ENCODE data around the gene ICAM5. TPM values are rescaled to one million over a fixed set of nuclear protein-coding genes. Genes with fewer than 3 reads are reported as not detected.

The ICAM5 gene
- total RNA-seq, 2 experiments from 2014 or later, result 5.0 to 5.3 TPM

GRCh38 chr19:10299545-10300458, 10.1 kb downstream of the ICAM5 start:
- POLR2A ChIA-PET, result interaction anchor here (1.1 to 1.6 kb wide), 3 partner anchors 30 to 48 kb away, joined by 3 to 4 read pairs (median 3); partner anchors contain the start of genes MRPL4 and RAVER1
- intact Hi-C loops (cut with micrococcal nuclease), result no loop called here

GRCh38 chr19:10305139-10305806, 15.5 kb downstream of the ICAM5 start:
- H3K4me3 Mint-ChIP-seq, result no peak overlapping the region
- H3K9me3 Mint-ChIP-seq, result no peaks in the 10 kb centered on the region
- TF ChIP-seq CTCF (IDR thresholded peaks at IDR 0.05), result no peak
- H3K4me1 Mint-ChIP-seq (ENCODE audit: low read depth), result peaks cover 2% of the 10 kb centered on the region
- ChIA-PET POLR2A (interaction anchor here (0.8 to 1.6 kb wide), 6 partner anchors 10 to 76 kb away, joined by 3 to 5 read pairs (median 3); partner anchors contain the start of genes FDX2, ICAM4, ICAM5 and TYK2), CTCF (interaction anchor here (0.6 to 1.4 kb wide), 3 partner anchors 10 to 277 kb away, joined by 3 to 4 read pairs (median 3); partner anchors contain the start of gene ICAM1)
- H3K36me3 Mint-ChIP-seq (ENCODE audit: low read depth), result peaks cover under 1% of the 10 kb centered on the region
- no peak overlapping the region for H3K27ac Mint-ChIP-seq
- DNase-seq (no peak), ATAC-seq (no peak)
- no peaks in the 10 kb centered on the region for H3K27me3 Mint-ChIP-seq
- intact Hi-C loops (cut with micrococcal nuclease), result no loop called here

More at GRCh38 chr19:10299545-10300458, 10.1 kb downstream of the ICAM5 start:
- TF ChIP-seq CTCF (IDR thresholded peaks at IDR 0.05), result no peak
- H3K4me1 Mint-ChIP-seq (ENCODE audit: low read depth), result peaks cover 8% of the 10 kb centered on the region
- no peaks in the 10 kb centered on the region for H3K36me3 Mint-ChIP-seq (ENCODE audit: low read depth)
- H3K4me3 Mint-ChIP-seq, result no peak overlapping the region
- ATAC-seq, result no peak
- DNase-seq, result no peak
- CTCF ChIA-PET, result interaction anchor here (1.1 to 2.0 kb wide), 3 partner anchors 20 to 89 kb away, joined by 4 to 7 read pairs (median 4); no protein-coding TSS in a partner anchor
- H3K27ac Mint-ChIP-seq, result no peak overlapping the region
- H3K9me3 Mint-ChIP-seq, result no peaks in the 10 kb centered on the region
- H3K27me3 Mint-ChIP-seq, result peaks cover 12% of the 10 kb centered on the region

GRCh38 chr19:10306327-10306726, 16.6 kb downstream of the ICAM5 start:
- TF ChIP-seq CTCF (IDR thresholded peaks at IDR 0.05), result no peak
- DNase-seq, result no peak
- H3K4me1 Mint-ChIP-seq (ENCODE audit: low read depth), result peaks cover 2% of the 10 kb centered on the region
- POLR2A ChIA-PET, result interaction anchor here (1.0 to 1.8 kb wide), 5 partner anchors 9 to 24 kb away, joined by 3 to 5 read pairs (median 3); partner anchors contain the start of genes FDX2 and ICAM4
- CTCF ChIA-PET, result interaction anchor here (1.8 kb wide), 1 partner anchor 84 kb away, joined by 4 read pairs; no protein-coding TSS in a partner anchor
- no peak overlapping the region for H3K4me3 Mint-ChIP-seq
- no peak for ATAC-seq
- H3K27ac Mint-ChIP-seq, result no peak overlapping the region
- intact Hi-C loops (cut with micrococcal nuclease), result no loop called here
- no peaks in the 10 kb centered on the region for H3K27me3 Mint-ChIP-seq
- no peaks in the 10 kb centered on the region for H3K9me3 Mint-ChIP-seq
- H3K36me3 Mint-ChIP-seq (ENCODE audit: low read depth), result peaks cover 2% of the 10 kb centered on the region

- Mint-ChIP-seq H3K4me3 (no peak within 1 kb of the TSS), H3K27ac (no peak within 1 kb of the TSS), H3K36me3 (ENCODE audit: low read depth) (peaks cover 4% of the 10 kb centered on the region), H3K4me1 (ENCODE audit: low read depth) (peaks cover 4% of the 10 kb centered on the region), H3K9me3 (no peaks in the 10 kb centered on the region), H3K27me3 (no peaks in the 10 kb centered on the region)
- ATAC-seq, result no peak
- ChIA-PET POLR2A (interaction anchor here (0.7 to 1.3 kb wide), 2 partner anchors 12 to 22 kb away, joined by 4 read pairs; no protein-coding TSS in a partner anchor), CTCF (no interaction called here)
- intact Hi-C loops (cut with micrococcal nuclease), result no loop called here
- TF ChIP-seq CTCF (IDR thresholded peaks at IDR 0.05), result no peak
- DNase-seq, result no peak
These were observed 19.7 kb downstream of the ICAM5 start, which contains the start of gene ZGLP1 for GRCh38 chr19:10309423-10309822. TSS of gene ZGLP1 (minus strand) at chr19:10309815.

Data from activated CD8-positive, alpha-beta T cell treated with anti-CD3 and anti-CD28 coated beads for 36 hours (primary cell).